H1 (cell line): ENCODE data around the gene MLN. TPM values are rescaled to one million over a fixed set of nuclear protein-coding genes. Genes with fewer than 3 reads are reported as not detected.

Source experiments
- CTCF ChIA-PET: fragments of 300-600 bp; sonication (Branson Sonifier 250); formaldehyde crosslinking; loops from one replicate; lab custom pipeline; 2021; ENCODE audit not compliant: partially characterized antibody; lab: Charles Lee
- POLR2A ChIA-PET: fragments of 300-600 bp; sonication (Branson Sonifier 250); formaldehyde crosslinking; loops from one replicate; lab custom pipeline; 2021; ENCODE audit warnings: inconsistent platforms; ENCODE audit not compliant: partially characterized antibody; lab: Charles Lee
- DNase-seq, 2 experiments: peaks; one replicate each; pipeline versions ENCODE4 v3.0.0 to v3.0.0-alpha.2; 2010 to 2022; ENCODE audit warnings: low spot score in 2 of 2, low read depth in 1 of 2, mixed read lengths in 1 of 2
- FAIRE-seq: peaks from 2 replicates; lab custom pipeline; 2011; peaks lifted over from hg19 to GRCh38; lab: Jason Lieb, UNC
- H2AFZ ChIP-seq: 2 replicates; pipeline ENCODE4 v1.8.1; 2012; ENCODE audit warnings: low read length, inconsistent platforms
- H2AK5ac ChIP-seq: 2 replicates; pipeline ENCODE4 v1.6.1; 2013; ENCODE audit warnings: low read depth, low read length
- H2BK120ac ChIP-seq: replicated peaks from 2 replicates; pipeline ENCODE3; 2013; ENCODE audit warnings: low read depth, low read length, inconsistent platforms
- H2BK12ac ChIP-seq: 2 replicates; pipeline ENCODE4 v1.6.1; 2013; ENCODE audit warnings: low read depth, low read length
- H2BK15ac ChIP-seq: 2 replicates; pipeline ENCODE4 v1.6.1; 2013; ENCODE audit warnings: low read length
- H2BK20ac ChIP-seq: 2 replicates; pipeline ENCODE4 v1.6.1; 2013; ENCODE audit warnings: low read length
- H2BK5ac ChIP-seq: 2 replicates; pipeline ENCODE4 v1.6.1; 2013; ENCODE audit warnings: low read depth, low read length
- H3K14ac ChIP-seq: 2 replicates; pipeline ENCODE4 v1.6.1; 2013; ENCODE audit warnings: inconsistent platforms; ENCODE audit not compliant: insufficient read length
- H3K18ac ChIP-seq: 2 replicates; pipeline ENCODE4 v1.6.1; 2013; ENCODE audit warnings: low read length; ENCODE audit errors: extremely low read depth
- H3K23ac ChIP-seq: 2 replicates; pipeline ENCODE4 v1.6.1; 2013; ENCODE audit warnings: inconsistent platforms; ENCODE audit not compliant: insufficient read length
- H3K23me2 ChIP-seq: 2 replicates; pipeline ENCODE4 v1.6.1; 2013; ENCODE audit warnings: low read depth, low read length
- H3K27ac ChIP-seq: 2 replicates; pipeline ENCODE4 v1.6.1; 2011; ENCODE audit warnings: low read depth, low read length, inconsistent platforms
- H3K27me3 ChIP-seq, 4 experiments: replicated peaks in 1 of 4; 1 replicate in 1 of 4; 2 replicates in 3 of 4; pipeline versions ENCODE4 v1.6.1 to v1.8.1; 2011 to 2013; ENCODE audit warnings: low read length in 3 of 4, mild to moderate bottlenecking in 3 of 4, inconsistent platforms in 2 of 4, mixed read lengths in 2 of 4, moderate library complexity in 1 of 4; ENCODE audit not compliant: control insufficient read depth in 3 of 4, insufficient read depth in 3 of 4; ENCODE audit errors: extremely low read depth in 1 of 4
- H3K36me3 ChIP-seq, 4 experiments: 2 replicates each; pipeline versions ENCODE4 v1.6.1 to v1.8.1; 2011 to 2013; ENCODE audit warnings: mild to moderate bottlenecking in 4 of 4, low read length in 3 of 4, moderate library complexity in 2 of 4, control low read depth in 1 of 4, inconsistent platforms in 1 of 4; ENCODE audit not compliant: insufficient read depth in 4 of 4, control insufficient read depth in 2 of 4
- H3K4ac ChIP-seq: replicated peaks from 2 replicates; pipeline ENCODE3; 2013; ENCODE audit warnings: low read length, low read depth, mixed read lengths, inconsistent platforms; ENCODE audit not compliant: insufficient read length
- H3K4me1 ChIP-seq, 4 experiments: replicated peaks in 1 of 4; 1 replicate in 1 of 4; 2 replicates in 3 of 4; pipeline versions ENCODE4 v1.6.1 to v1.8.1; 2011 to 2013; ENCODE audit warnings: low read length in 3 of 4, inconsistent platforms in 2 of 4, mixed read lengths in 1 of 4; ENCODE audit not compliant: insufficient read depth in 4 of 4, control insufficient read depth in 3 of 4
- H3K4me2 ChIP-seq, 2 experiments: 2 replicates each; pipeline versions ENCODE4 v1.6.1 to v1.8.1; 2011 to 2013; ENCODE audit warnings: low read depth in 2 of 2, low read length in 2 of 2, control low read depth in 1 of 2, inconsistent platforms in 1 of 2, mild to moderate bottlenecking in 1 of 2; ENCODE audit not compliant: insufficient read depth in 1 of 2
- H3K4me3 ChIP-seq, 4 experiments: fragments of 200-600, 300-600 bp in 1 of 4; sonication (generic), shearing (Covaris generic), sonication (Bioruptor Twin) in 1 of 4; 2 replicates each; pipeline versions ENCODE4 v1.5.1 to v1.8.1; 2011 to 2016; ENCODE audit warnings: low read length in 4 of 4, low read depth in 3 of 4, control low read depth in 2 of 4, inconsistent platforms in 2 of 4, mild to moderate bottlenecking in 2 of 4, mixed read lengths in 1 of 4, moderate library complexity in 1 of 4; ENCODE audit not compliant: insufficient read depth in 2 of 4; ENCODE audit errors: extremely low read depth in 1 of 4
- H3K56ac ChIP-seq: replicated peaks from 2 replicates; pipeline ENCODE3; 2013; ENCODE audit warnings: low read depth, mild to moderate bottlenecking, mixed read lengths, low read length, inconsistent platforms; ENCODE audit not compliant: insufficient read length
- H3K79me1 ChIP-seq: 2 replicates; pipeline ENCODE4 v1.6.1; 2013; ENCODE audit warnings: low read depth, low read length, control low read depth
- H3K79me2 ChIP-seq, 2 experiments: 2 replicates each; pipeline versions ENCODE4 v1.6.1 to v1.8.1; 2012 to 2013; ENCODE audit warnings: low read length in 2 of 2, mild to moderate bottlenecking in 2 of 2, inconsistent platforms in 1 of 2; ENCODE audit not compliant: insufficient read depth in 2 of 2, control insufficient read depth in 1 of 2
- H3K9ac ChIP-seq, 4 experiments: replicated peaks in 1 of 4; 1 replicate in 1 of 4; 2 replicates in 3 of 4; pipeline versions ENCODE4 v1.6.1 to v1.8.1; 2011 to 2013; ENCODE audit warnings: low read depth in 3 of 4, low read length in 3 of 4, control low read depth in 2 of 4, mild to moderate bottlenecking in 2 of 4, moderate library complexity in 2 of 4, inconsistent platforms in 1 of 4; ENCODE audit errors: extremely low read depth in 1 of 4
- H3K9me3 ChIP-seq, 2 experiments: 2 replicates each; pipeline versions ENCODE4 v1.6.1 to v1.8.1; 2012 to 2013; ENCODE audit warnings: mild to moderate bottlenecking in 2 of 2, moderate library complexity in 2 of 2, control low read depth in 1 of 2, inconsistent platforms in 1 of 2, low read depth in 1 of 2, low read length in 1 of 2, mixed read lengths in 1 of 2; ENCODE audit not compliant: insufficient read depth in 2 of 2
- H4K20me1 ChIP-seq, 2 experiments: replicated peaks in 1 of 2; 2 replicates each; pipeline versions ENCODE3 to v1.8.1; 2011 to 2013; ENCODE audit warnings: inconsistent platforms in 2 of 2, low read length in 2 of 2, mild to moderate bottlenecking in 1 of 2; ENCODE audit not compliant: insufficient read depth in 2 of 2, control insufficient read depth in 1 of 2
- H4K5ac ChIP-seq: 2 replicates; pipeline ENCODE4 v1.6.1; 2013; ENCODE audit warnings: low read length, low read depth, mixed read lengths, inconsistent platforms; ENCODE audit not compliant: insufficient read length
- H4K8ac ChIP-seq: 2 replicates; pipeline ENCODE4 v1.8.0; 2013; ENCODE audit warnings: mild to moderate bottlenecking, moderate library complexity, low read length, inconsistent platforms; ENCODE audit not compliant: insufficient read depth; ENCODE audit errors: extremely low read depth
- H4K91ac ChIP-seq: replicated peaks from 2 replicates; pipeline ENCODE3; 2013; ENCODE audit warnings: low read length, mixed read lengths, inconsistent platforms; ENCODE audit not compliant: insufficient read length
- KDM1A ChIP-seq: fragments of 200-600, 300-600 bp; sonication (generic); IDR thresholded peaks from 2 replicates; pipeline ENCODE4 v1.7.1; 2016; ENCODE audit warnings: mild to moderate bottlenecking, low read length, borderline replicate concordance
- TBP ChIP-seq: IDR thresholded peaks from 2 replicates; pipeline ENCODE4 v1.6.1; 2011; ENCODE audit warnings: low read depth, low read length, improper control_type of control experiment
- WGBS, 2 experiments: shearing (Covaris generic) in 1 of 2; methylation state at CpG; one replicate each; pipeline versions ENCODE4 v1.1.6 to v1.1.7; 2013 to 2015; ENCODE audit warnings: low lambda C conversion rate in 2 of 2, mixed read lengths in 2 of 2, inconsistent platforms in 1 of 2, low coverage in 1 of 2, missing lambda C conversion rate in 1 of 2; ENCODE audit not compliant: insufficient replicate concordance in 2 of 2, insufficient coverage in 1 of 2, insufficient read length in 1 of 2; ENCODE audit errors: extremely low coverage in 1 of 2, missing lambda C conversion rate in 1 of 2; 5-methylcytosine and 5-hydroxymethylcytosine counted together
- polyA plus RNA-seq, 7 experiments: library from polyadenylated mRNA; depleted of rRNA in 3 of 7; stranded (reverse) in 5 of 7; unstranded in 2 of 7; fragments of >200 nt in 5 of 7; fragments of 200-250 nt in 2 of 7; gene quantifications; 1 replicate in 5 of 7; 2 replicates in 1 of 7; 4 replicates in 1 of 7; pipeline versions ENCODE4 v1.2.1 to v1.2.3, GENCODE V29; 2011 to 2013; ENCODE audit warnings: missing spikeins in 2 of 7, mixed read lengths in 2 of 7
- total RNA-seq: library from RNA; stranded (reverse); fragmentation: NEBNext Ultra II Directional; extraction: Animal tissue kit (Norgen Biotek cat#: 25700); gene quantifications from 2 replicates; pipeline ENCODE4 v1.2.1, GENCODE V29; 2021

Gene MLN
- total and polyA plus RNA-seq, 2 of the 8 experiments (the other 6 are each of a cell fraction or from before 2014, with no cell fraction given), result not detected

DNA sequence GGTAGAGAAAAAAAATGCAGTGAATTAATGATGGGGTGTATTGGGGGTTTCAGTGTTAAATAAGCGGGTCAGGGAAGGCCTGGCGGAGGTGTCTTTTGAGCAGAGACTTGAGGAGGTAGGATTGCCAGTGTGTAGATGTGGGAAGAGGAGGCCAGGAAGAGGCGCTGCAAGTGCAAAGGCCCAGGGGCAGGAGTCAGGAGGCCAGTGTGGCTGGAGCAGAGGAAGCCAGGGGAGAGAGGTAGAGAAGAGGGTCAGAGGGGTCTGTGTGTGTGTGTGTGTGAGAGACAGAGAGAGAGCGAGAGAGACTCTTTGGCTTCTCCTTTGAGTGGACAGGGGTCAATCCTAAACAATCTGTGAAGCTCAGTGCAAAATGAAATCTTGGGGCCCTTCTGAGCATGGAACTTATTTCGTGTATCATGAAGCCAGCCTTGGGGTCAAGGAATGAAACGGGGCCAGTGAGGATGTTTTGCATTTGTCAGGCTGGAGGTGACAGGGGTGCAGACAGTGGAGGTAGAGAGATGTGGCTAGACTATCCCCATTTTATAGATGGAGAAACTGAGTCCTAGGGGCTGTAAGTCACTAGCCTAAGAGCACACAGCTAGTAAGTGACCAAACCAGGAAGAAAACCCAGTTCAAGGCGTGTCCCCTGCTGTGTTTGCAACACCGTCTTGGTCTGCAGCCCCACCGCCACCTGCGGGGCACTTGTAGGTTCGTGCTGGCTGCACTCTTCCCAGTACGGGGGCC, 47.4 kb downstream of the MLN start:
- no peak overlapping the region for H2AFZ ChIP-seq
- H3K9ac ChIP-seq, result no peak overlapping the region
- no peak overlapping the region for H3K23ac ChIP-seq
- no peaks in the 10 kb centered on the region for H3K23me2 ChIP-seq
- no peak for DNase-seq
- H2BK12ac ChIP-seq, result no peak overlapping the region
- no peak for FAIRE-seq
- no peaks in the 10 kb centered on the region for H3K36me3 ChIP-seq
- H3K14ac ChIP-seq, result no peak overlapping the region
- no peak overlapping the region for H2BK120ac ChIP-seq
- H3K56ac ChIP-seq, result no peak overlapping the region
- no peak overlapping the region for H4K91ac ChIP-seq
- no peak overlapping the region for H2BK5ac ChIP-seq
- H3K27ac ChIP-seq, result no peak overlapping the region
- no peaks in the 10 kb centered on the region for H3K9me3 ChIP-seq
- no peak overlapping the region for H3K18ac ChIP-seq
- H4K5ac ChIP-seq, result no peak overlapping the region
- 76% methylated on average over 12 of the region's 12 CpGs; no CpG with 5 or more reads in 1 of the 2 experiments for WGBS, 2 experiments
- H4K8ac ChIP-seq, result no peak overlapping the region; the same call in 1 of the 2 replicates
- no peaks in the 10 kb centered on the region for H4K20me1 ChIP-seq
- H3K4me1 ChIP-seq, result peaks cover 0 to 8% (median 3%) of the 10 kb centered on the region in 4 experiments; a peak in 4 of 7 replicates
- peak; percentile 66; the same call in 1 of the 2 replicates for TF ChIP-seq KDM1A
- TF ChIP-seq TBP, result no peak
- H2BK15ac ChIP-seq, result no peak overlapping the region
- H3K4ac ChIP-seq, result no peak overlapping the region
- H3K4me3 ChIP-seq, result no peak overlapping the region
- no peak overlapping the region for H2AK5ac ChIP-seq
- no peaks in the 10 kb centered on the region for H3K79me1 ChIP-seq
- no peak overlapping the region for H2BK20ac ChIP-seq
- H3K79me2 ChIP-seq, result no peaks in the 10 kb centered on the region
- ChIA-PET POLR2A (interaction anchor here (1.4 to 2.1 kb wide), 2 partner anchors 10 to 14 kb away, joined by 4 to 7 read pairs; partner anchors contain the start of gene IP6K3), CTCF (interaction anchor here (1.2 to 12.1 kb wide), 3 partner anchors 8 to 203 kb away, joined by 3 to 171 read pairs (median 156); partner anchors contain the start of gene IP6K3)
- H3K27me3 ChIP-seq, result no peaks in the 10 kb centered on the region
- no peak overlapping the region for H3K4me2 ChIP-seq
